KMS-11 (cell line): Measurements from ENCODE around the gene CPXM1.

ENCODE experiments used
- H2AFZ ChIP-seq: fragments of 200-600 bp; sonication (generic); 2 replicates; pipeline ENCODE4 v1.6.1; 2016; ENCODE audit warnings: antibody characterized with exemption, mixed run types, low read depth
- H3K27ac ChIP-seq: fragments of 200-600 bp; sonication (generic); 2 replicates; pipeline ENCODE4 v1.6.1; 2016; ENCODE audit warnings: mild to moderate bottlenecking, mixed run types
- H3K27me3 ChIP-seq: fragments of 200-600 bp; sonication (generic); 2 replicates; pipeline ENCODE4 v1.6.1; 2017; ENCODE audit warnings: mild to moderate bottlenecking, low read depth, mixed run types, moderate library complexity; ENCODE audit not compliant: insufficient read depth
- H3K36me3 ChIP-seq: fragments of 200-600 bp; sonication (generic); 2 replicates; pipeline ENCODE4 v1.6.1; 2017; ENCODE audit warnings: mild to moderate bottlenecking, mixed run types; ENCODE audit not compliant: insufficient read depth
- H3K4me1 ChIP-seq: fragments of 200-600 bp; sonication (generic); 2 replicates; pipeline ENCODE4 v1.6.1; 2016; ENCODE audit warnings: mild to moderate bottlenecking, low read depth, mixed run types; ENCODE audit not compliant: poor library complexity, severe bottlenecking
- H3K4me2 ChIP-seq: fragments of 200-600 bp; sonication (generic); 2 replicates; pipeline ENCODE4 v1.7.0; 2016; ENCODE audit warnings: mild to moderate bottlenecking, mixed run types
- H3K4me3 ChIP-seq: fragments of 200-600 bp; sonication (generic); IDR thresholded peaks from 2 replicates; pipeline ENCODE4 v1.6.1; 2017; ENCODE audit warnings: low read depth, low read length, mixed read lengths; ENCODE audit not compliant: insufficient read depth
- H3K79me2 ChIP-seq: fragments of 200-600 bp; sonication (generic); 2 replicates; pipeline ENCODE4 v1.6.1; 2016; ENCODE audit warnings: low read depth, mixed run types; ENCODE audit not compliant: insufficient read depth
- H3K9ac ChIP-seq: fragments of 200-600 bp; sonication (generic); 2 replicates; pipeline ENCODE4 v1.6.1; 2016; ENCODE audit warnings: mild to moderate bottlenecking, mixed run types
- H4K20me1 ChIP-seq: fragments of 200-600 bp; sonication (generic); 2 replicates; pipeline ENCODE4 v1.6.1; 2016; ENCODE audit warnings: mild to moderate bottlenecking, mixed run types; ENCODE audit not compliant: insufficient read depth
- CTCF ChIP-seq: fragments of 200-600 bp; sonication (generic); conservative IDR thresholded peaks from 2 replicates; pipeline ENCODE4 v1.6.1; 2017; ENCODE audit warnings: low read depth, mild to moderate bottlenecking, antibody characterized with exemption, low read length, moderate library complexity, mixed read lengths

CPXM1 gene

GRCh38 chr20:2800521-2801285 is at the start of gene CPXM1:
CPXM1 (minus strand) TSS chr20:2800627; CDS start chr20:2800572, 55 bp downstream.
- no peak within 1 kb of the TSS for H3K4me3 ChIP-seq
- no peaks in the 10 kb centered on the region for H4K20me1 ChIP-seq
- H3K9ac ChIP-seq, result no peak within 1 kb of the TSS
- no peaks in the 10 kb centered on the region for H3K27me3 ChIP-seq
- no peaks in the 10 kb centered on the region for H3K4me1 ChIP-seq
- H3K27ac ChIP-seq, result no peak within 1 kb of the TSS
- no peaks in the 10 kb centered on the region for H3K79me2 ChIP-seq
- H3K36me3 ChIP-seq, result no peaks in the 10 kb centered on the region
- no peak within 1 kb of the TSS for H3K4me2 ChIP-seq
- no peak within 1 kb of the TSS for H2AFZ ChIP-seq
- no peak for TF ChIP-seq CTCF

GRCh38 chr20:2849529-2849928 is 49.1 kb upstream of the CPXM1 start:
- TF ChIP-seq CTCF, result no peak
- no peak overlapping the region for H3K27ac ChIP-seq
- no peak overlapping the region for H3K4me3 ChIP-seq
- H3K27me3 ChIP-seq, result no peaks in the 10 kb centered on the region
- H2AFZ ChIP-seq, result no peak overlapping the region
- no peak overlapping the region for H3K9ac ChIP-seq
- no peaks in the 10 kb centered on the region for H3K79me2 ChIP-seq
- no peaks in the 10 kb centered on the region for H3K36me3 ChIP-seq
- H4K20me1 ChIP-seq, result no peaks in the 10 kb centered on the region
- no peaks in the 10 kb centered on the region for H3K4me1 ChIP-seq
- H3K4me2 ChIP-seq, result no peak overlapping the region

GRCh38 chr20:2847802-2848201 is 47.4 kb upstream of the CPXM1 start:
- no peak overlapping the region for H2AFZ ChIP-seq
- no peak overlapping the region for H3K4me3 ChIP-seq
- no peaks in the 10 kb centered on the region for H3K27me3 ChIP-seq
- H4K20me1 ChIP-seq, result no peaks in the 10 kb centered on the region
- H3K4me1 ChIP-seq, result no peaks in the 10 kb centered on the region
- H3K4me2 ChIP-seq, result no peak overlapping the region
- no peaks in the 10 kb centered on the region for H3K79me2 ChIP-seq
- H3K36me3 ChIP-seq, result no peaks in the 10 kb centered on the region
- no peak overlapping the region for H3K27ac ChIP-seq
- H3K9ac ChIP-seq, result no peak overlapping the region
- no peak for TF ChIP-seq CTCF

- no peak overlapping the region for H3K4me2 ChIP-seq
- H3K79me2 ChIP-seq, result no peaks in the 10 kb centered on the region
- H3K4me3 ChIP-seq, result no peak overlapping the region
- TF ChIP-seq CTCF, result no peak
- no peaks in the 10 kb centered on the region for H3K27me3 ChIP-seq
- H3K36me3 ChIP-seq, result no peaks in the 10 kb centered on the region
- no peaks in the 10 kb centered on the region for H4K20me1 ChIP-seq
- H3K9ac ChIP-seq, result no peak overlapping the region
- H3K27ac ChIP-seq, result no peak overlapping the region
- no peaks in the 10 kb centered on the region for H3K4me1 ChIP-seq
- no peak overlapping the region for H2AFZ ChIP-seq
Measured at GRCh38 chr20:2846698-2847097, 46.3 kb upstream of the CPXM1 start.
